Activated CD4-positive, alpha-beta T cell treated with anti-CD3 and anti-CD28 coated beads, Interleukin-2, amount 50 U/mL, for 16 hours (primary cell): ENCODE measurements around the gene VGF.
A peak's percentile ranks its signal among the peaks of the same experiment; 100 is the strongest.
"Not testable (repeated sequence)": the region's sequence is repeated elsewhere in the genome, so short reads cannot be mapped to it uniquely, and the experiment has no call there.

ENCODE experiments used
- DNase-seq: peaks from one replicate; pipeline ENCODE4 v3.0.0-alpha.2; 2020

The VGF gene

DNA sequence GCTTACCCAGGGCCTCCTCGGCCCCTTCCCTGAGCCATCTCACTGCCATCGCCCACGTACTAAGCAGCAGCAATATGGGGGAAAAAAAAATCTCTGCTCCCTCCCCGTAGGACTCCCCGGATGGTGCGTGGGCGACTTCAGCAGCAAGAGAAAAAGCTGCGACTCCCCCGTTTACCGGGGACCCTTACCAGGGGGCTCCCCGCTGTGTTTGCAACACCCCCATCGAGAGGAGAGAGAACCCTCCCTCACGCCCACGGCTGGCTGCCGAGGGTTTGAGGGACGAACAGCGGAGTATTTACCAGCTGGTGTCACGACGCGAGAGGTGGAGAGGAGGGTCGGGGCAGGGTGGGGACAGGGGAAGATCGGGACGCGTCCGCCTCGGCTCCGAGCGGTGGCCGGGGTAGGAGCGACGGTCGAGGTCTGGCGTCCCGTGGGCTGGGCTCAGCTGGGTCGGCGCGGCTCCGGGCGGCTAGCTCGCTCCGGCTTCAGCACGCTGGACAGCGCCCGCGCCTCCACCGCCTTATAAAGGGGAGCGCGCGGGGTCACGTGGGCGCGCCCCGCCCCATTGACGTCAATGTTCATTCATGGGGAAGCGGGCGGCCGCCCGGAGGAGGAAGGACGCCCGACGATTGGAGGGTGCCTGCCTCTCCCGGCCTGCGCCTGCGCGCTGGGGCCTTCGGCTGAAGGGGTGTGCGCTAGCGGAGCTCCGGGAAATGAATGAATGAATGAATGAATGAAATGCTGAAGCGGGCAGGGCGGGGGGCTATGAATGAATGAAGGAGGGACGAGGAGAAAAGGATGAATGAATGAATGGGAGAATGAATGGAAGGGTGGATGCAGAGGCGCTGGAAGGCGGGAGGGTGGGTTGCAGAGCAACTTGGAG lies at the start of gene VGF:
VGF (minus strand) TSS at position 495 of the 883 bp plus-strand sequence. CDS start 726 bp downstream, outside the sequence.
- peak; percentile 95 for DNase-seq

DNA sequence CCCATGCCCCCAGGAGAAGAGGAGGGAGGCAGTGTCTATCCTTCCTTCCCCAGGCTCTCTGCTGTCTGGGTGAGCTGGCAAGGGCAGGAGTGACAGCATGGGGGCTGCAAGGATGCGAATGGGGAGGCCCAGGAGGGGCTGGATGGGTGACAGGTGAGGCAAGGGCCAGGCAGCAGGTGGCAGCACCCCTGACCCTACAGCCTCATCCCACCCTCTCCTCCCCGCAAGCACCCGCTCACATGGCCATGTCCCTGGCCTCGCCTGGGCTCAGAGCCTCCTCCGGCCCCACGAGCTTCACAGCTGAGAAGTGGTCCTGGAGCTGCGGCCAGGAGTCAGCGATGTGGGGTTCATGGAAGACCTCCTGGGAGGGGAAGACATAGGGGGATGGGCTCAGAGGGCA lies 46.6 kb upstream of the VGF start:
- no peak for DNase-seq

DNA sequence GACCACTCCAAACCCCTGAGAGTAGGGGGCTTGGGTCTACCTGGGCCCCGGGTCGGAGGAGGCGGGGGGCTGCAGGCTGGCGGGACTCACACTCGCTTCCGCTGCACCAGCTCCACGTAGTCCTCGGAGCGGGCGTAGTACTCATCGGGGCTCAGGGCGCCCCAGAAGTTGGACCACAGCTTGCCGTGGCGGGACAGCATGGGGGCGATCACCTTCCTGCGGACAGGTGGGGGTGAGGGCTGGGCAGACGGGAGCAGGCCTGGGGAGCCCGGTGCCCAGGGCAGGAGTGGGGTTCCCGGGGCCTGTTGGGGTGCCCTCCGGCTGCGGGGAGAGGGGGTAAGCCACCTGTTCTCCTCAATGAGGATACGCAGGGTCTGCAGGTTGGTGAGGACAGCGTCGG lies 46.1 kb upstream of the VGF start:
- DNase-seq: no peak

DNA sequence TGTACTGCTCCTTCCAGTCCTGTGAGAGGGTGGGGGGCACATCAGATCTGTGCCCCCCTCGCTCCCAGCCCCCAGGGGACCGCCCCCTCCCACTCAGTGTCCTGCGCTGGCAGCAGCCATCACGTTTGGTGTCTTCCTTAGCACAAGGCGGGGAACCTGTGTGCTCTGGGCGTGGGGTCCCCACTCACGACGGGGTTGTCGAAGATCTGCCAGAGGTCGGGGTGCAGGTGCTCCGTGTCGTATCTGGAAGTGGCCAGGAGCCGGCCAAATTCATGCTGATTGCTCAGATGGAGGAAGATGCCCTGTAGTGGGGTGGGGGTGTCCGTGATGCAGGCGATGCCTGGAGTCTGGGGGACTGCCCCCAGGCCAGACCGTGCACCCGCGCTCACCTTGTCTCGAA lies 44.8 kb upstream of the VGF start:
- DNase-seq: no peak

DNA sequence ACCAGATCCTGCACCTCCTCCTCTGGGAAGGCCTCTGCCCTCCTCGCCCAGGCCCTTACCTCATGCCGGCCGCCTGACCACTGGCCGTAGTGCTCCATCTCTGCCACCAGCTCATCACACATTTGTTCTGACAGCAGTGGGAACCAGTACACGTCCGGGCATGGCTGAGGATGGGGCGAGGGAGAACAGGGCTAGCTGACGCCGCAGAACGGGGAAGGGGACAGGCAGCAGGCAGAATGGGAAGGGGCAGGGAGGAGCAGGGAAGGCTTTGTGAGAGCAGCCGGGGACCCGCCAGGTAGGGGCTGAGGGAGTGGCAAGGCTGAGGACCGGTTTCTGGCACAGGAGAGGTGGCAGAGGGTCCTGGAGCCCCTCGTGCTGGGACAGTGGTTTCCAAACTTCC lies 43.4 kb upstream of the VGF start:
- no peak for DNase-seq

DNA sequence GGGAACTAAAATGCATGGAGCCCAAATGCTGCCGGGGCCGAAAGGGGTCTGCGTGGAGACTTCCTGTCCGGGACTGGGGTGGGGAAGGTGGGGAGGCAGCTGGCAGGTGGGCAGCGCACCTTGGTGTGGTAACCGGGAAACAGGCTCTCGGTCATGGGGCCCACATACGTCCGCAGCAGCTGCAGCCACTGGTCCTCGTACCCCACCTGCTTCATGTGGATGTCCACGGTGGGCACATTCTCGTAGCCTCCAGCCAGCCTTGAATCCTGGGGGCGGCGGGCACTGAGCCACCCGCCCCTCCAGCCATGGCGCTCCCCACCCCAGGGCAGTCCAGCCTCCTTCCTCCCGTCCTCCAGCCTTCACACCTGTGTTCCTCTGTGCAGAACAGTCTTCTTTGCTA lies 42.1 kb upstream of the VGF start:
- no peak for DNase-seq

DNA sequence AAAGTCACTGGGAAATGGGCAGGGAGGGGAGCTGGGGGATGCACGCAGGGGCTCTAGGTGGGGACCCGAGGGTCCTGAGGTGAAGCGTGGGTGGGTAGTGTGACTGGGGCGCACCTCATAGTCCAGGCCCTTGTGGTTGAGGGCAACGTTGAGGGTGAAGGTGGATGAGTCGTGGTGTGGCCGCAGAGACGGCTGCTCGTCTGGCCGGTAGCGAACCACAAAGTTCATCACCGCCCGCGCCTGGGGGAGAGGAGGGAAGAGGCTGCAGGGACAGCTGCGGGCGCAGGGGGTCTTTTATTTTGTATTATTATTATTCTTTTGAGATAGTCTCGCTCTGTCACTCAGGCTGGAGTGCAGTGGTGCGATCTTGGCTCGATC lies 41.3 kb upstream of the VGF start:
- DNase-seq: no peak

DNA sequence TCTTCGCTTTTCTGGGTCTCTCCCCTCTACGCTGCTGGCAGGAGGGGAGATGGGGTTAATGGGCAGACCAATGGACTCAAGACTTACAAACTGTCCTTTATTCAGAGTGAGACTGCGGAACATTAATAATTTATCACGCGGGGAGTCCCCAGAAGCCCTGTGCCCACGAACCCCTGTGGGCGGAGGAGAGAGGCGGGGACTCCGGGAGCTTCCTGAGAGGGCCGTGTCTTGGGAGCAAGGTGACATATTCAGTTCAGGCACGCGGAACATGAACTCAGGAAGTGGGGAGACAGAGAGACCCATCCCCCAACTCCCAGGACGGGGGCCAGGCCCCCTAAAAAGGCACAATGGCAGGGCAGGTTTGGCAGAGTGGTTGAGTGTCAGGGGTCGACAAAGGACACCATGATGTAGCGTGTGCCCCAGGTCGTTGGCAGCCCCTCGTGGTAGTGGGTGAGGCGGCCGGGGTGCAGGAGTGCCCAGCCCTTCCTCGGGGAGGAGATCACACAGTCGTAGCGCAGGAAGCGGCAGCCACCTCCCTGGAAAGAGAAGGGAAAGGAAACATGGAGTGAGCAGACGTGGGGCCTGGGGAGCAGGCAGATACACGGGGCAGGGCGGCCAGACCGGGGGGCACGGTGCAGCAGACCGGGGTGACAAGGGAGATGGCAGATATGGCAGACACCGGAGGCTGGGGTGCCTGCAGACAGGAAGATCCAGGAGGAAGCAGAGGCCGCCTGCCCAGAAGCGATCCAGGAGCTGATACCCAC lies 40.7 kb upstream of the VGF start:
- DNase-seq: no peak

DNA sequence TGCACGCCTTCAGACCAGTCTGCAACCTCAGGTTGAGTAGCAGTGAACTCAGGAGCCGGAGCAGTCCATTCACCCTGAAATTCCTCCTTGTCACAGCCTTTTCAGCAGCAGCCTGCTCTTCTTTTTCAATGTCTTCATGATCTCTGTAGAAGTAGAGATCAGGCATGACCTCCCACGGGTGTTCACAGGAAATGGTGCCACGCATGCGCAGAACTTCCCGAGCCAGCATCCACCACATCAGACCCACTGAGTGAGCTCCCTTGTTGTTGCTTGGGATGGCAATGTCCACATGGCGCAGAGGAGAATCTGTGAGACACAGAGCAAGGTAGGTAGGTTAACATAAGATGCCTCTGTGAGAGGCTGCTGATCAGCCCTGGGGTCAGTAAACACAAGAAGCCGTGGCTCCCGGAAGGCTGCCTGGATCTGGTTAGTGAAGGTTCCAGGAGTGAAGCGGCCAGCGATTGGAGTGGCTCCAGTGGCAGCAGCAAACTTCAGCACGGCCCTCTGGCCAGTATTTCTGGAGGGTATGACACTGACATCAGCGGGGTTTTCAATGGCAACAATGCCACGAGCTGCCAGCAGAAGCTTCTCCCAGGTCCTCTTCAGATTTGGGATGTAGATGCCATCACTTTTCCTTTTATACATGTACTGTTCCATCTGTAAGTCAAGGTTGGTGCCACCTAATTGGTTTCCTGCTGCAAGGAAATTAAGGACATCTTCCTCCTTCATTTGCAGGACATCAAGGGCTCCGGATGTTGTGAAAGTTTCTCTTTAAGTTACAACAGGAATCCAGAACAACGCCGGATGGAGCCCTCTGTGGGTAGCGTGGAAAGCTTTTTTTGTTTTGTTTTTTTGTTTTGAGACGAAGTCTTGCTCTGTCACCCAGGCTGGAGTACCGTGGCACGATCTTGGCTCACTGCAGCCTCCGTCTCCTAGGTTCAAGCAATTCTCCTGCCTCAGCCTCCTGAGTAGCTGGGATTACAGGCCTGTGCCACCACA lies 38.7 kb upstream of the VGF start:
- peak; percentile 12 for DNase-seq

DNA sequence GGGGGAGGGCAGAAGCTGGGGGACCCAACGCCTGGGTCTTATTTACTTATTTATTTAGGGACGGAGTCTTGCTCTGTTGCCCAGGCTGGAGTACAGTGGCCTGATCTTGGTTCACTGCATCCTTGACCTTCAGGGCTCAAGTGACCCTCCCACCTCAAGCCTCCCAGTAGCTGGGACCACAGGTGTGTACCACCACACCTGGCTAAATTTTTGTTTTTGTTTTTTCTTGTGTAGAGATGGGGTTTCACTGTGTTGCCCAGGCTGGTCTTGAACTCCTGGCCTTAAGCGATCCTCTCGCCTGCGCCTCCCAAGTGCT lies 37.2 kb upstream of the VGF start:
- DNase-seq: no peak

DNA sequence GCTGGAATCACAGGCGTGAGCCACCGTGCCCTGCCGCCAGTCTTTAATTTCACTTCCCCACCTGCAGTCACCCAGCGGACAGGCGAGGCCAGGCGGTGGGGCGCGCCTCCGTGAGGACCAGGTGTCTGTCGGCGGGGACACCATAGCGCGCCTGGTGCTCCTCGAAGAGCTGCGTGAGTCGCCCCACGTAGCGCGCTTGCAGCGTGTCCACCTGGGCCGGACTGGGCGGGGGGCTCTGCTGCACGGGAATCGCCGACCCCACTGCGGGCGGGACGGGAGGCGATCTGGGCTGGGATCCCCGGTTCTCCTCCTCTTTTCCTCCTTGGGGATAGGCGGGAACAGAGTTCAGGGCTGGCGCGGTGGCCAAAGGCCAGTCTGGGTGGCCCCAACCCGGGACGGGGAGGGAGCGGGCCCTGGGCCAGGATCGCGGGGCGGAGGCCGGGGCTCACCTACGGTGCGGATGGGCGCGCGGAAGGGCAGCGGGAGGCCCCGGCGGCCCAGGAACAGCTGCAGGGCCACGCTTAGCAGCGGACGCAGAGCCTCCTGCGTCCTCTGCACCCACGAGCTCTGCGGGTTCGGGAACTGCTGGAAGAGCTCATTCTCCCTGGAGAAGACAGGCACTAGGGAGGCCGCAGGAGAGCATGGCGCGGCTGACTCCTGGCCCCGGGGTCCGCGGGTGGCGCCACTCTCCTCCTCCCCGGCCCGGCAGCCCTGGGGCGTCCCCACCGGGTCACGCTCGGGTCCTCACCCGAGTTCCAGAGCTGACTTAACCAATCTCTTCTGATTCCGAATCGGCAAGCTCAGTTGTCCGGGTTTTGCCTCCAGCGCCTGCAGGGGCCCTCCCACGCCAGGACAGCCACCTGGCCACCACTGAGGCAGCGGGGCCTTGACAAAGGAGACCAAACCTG lies 36.6 kb upstream of the VGF start:
- DNase-seq: no peak

DNA sequence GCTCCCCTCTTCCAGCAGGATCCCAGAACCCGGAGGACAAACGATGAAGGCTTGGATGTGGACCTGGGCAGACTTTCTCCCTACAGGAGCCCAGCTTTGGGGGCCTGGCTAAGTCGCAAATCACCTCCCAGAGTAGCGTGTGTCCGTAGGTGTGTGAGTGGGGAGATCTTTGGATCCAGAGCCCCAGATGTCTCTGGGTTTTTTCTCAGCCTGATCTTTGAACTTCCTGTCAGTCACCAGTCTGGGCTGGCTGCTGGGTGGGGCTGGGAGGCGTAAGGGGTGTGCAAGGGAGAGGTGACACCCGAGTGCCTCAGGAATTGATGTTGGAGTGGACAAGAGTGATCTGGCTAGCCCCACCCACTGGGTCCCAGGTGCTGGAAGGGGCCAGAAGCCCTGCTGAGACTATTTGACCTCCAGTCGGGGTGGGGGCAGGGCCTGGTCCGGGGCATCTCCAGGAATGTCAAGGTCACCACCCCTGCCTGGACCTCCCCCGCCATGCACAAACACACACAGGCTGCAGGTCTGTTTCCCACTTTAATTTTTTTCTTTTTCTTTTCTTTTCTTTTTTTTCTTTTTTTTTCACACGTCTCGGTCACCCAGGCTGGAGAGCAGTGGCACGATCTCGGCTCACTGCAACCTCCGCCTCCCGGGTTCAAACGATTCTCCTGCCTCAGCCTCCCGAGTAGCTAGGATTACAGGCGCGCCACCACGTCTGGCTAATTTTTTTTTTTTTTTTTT lies 35.7 kb upstream of the VGF start, which contains the start of gene MOGAT3:
MOGAT3 (minus strand) TSS at position 175 of the 738 bp plus-strand sequence. CDS start 182 bp downstream, outside the sequence.
- DNase-seq: no peak

DNA sequence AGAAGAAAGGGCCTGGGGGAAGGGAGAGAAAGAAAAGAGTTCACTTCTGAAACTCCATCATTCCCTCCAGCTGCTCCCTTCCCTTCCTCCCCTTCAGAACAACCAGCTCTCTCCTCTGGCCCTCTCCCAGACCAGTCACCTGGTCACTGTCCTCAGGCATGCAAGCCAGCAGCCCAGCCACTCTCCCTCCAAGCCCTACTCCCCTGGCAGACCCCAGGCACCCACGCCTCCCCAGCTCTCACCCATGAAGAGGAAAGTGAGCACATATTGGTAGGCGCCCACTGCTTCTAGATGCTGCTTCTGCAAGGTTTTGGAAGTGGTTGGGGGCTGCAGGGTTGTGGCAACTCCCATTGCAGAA lies 35.1 kb upstream of the VGF start:
- no peak for DNase-seq

DNA sequence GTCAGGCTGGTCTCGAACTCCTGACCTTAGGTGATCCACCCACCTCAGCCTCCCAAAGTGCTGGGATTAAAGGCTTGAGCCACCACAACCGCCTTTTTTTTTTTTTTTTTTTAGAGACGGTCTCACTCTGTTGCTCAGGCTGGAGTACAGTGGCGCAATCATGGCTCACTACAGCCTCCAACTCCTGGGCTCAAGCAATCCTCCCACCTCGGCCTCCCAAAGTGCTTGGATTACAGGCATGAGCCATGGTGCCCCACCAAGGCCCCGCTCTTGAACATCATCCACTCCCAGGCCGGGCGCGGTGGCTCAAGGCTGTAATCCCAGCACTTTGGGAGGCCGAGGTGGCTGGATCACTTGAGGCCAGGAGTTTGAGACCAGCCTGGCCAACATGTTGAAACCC lies 34.2 kb upstream of the VGF start:
- DNase-seq: not testable (repeated sequence)

DNA sequence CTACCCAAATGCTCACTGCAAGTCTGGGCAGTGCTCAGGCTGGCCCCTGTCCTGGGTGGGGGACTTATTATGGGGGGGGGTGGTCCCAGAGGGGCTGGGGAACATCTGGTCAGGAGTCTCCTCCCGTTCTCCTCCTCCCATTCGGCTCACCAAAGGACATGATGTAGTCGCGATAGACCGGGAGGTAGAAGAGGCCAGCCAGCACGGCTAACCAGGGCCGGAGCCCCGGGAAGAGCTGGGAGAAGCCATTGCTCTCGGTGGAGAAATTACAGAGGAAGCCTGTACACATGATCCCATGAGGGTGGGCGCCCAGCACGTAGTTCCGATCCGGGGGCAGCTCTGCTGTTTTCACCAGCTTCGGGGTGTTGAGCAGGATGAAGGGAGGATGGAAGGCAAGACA lies 33.1 kb upstream of the VGF start:
- no peak for DNase-seq

DNA sequence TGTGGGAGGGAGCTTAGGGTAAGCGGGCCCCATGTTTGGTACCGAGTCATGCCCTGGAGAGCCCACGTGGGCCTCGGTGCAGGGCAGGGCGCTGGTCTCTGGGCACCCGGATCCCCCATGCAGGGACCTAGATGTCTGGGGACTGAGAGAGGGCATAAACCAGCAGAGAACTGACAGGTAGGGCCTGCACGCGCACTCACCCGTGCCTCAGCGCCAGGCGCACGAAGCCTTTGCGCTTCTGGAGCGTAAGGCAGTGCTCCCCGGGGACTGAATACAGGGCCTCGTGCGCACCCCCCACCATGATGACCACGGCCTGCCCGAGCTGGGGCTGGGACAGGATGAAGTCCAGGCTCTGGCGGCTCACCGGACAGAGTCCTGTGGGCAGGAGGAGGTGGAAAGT lies 32.6 kb upstream of the VGF start:
- no peak for DNase-seq

DNA sequence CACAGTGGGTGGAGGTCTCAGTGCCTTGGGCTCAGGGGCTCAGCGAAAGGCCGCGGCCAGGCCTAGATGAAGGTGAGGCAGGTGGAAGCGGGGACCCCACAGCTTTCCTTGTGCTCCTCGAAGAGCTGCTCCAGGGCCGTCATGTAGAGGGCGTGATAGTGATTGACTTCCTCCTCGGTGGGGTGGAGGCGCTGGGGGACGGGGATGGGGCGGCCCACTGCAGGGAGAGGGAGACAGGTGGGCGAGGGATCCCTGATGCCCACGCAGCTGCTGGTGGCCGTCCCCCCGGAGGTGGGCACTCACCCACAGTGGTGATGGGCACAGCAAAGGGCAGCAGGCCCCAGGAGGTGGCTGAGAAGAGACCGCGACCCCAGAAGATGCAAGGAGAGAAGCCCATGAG lies 30.5 kb upstream of the VGF start:
- DNase-seq: no peak

DNA sequence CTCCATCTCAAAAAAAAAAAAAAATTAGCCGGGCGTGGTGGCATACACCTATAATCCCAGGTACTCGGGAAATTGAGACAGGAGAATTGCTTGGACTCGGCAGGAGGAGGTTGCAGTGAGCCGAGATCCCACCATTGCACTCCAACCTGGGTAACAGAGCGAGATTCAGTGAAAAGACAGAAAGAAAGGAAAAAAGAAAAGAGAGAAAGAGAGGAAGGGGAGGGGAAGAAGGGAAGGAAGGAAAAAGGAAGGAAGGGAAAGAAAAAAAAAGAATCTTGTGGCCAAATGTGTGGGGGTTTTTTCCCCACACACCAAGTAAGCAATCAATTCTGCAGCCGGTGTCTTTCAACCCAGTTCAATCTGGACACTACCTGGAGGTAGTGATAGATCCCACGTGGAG lies 23.7 kb upstream of the VGF start:
- DNase-seq: no peak

DNA sequence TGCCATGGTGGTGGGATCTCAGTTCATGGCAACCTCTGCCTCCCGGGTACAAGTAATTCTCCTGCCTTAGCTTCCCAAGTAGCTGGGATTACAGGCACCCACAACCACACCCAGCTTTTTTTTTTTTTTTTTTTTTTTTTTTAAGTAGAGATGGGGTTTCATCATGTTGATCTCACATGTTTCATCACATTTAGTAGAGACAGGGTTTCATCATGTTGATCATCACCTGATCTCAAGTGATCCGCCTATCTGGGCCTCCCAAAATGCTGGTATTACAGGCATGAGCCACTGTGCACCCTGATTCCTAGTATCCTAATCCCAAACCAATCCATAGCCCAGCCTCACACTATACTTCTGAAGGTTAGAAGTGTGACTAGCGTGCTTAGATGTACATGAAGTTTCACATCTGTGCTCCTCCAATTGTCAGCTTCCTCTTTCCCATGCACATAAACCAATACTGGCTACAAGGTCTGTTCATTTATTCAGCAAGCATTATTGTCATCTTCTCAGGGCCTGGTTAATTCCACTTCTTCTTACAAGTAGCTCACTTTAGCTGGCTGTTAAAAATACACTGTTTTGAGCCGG lies 21.6 kb upstream of the VGF start:
- DNase-seq: no peak

DNA sequence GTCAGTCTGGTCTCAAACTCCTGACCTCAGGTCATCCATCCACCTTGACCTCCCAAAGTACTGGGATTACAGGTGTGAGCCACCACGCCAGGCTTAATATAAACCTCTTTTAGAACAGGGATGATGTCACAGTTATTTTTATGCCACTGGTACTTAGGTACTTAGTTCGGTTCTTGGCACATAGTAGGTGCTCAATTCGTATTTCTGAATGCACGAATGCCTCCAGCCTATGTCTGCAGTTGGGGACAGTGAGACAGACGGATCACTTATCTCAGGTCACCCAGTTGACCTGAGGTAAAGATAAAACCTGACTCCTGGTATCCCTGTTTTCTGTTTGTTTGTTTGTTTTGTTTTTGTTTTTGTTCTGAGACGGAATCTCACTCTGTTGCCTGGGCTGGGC lies 20.8 kb upstream of the VGF start:
- no peak for DNase-seq

DNA sequence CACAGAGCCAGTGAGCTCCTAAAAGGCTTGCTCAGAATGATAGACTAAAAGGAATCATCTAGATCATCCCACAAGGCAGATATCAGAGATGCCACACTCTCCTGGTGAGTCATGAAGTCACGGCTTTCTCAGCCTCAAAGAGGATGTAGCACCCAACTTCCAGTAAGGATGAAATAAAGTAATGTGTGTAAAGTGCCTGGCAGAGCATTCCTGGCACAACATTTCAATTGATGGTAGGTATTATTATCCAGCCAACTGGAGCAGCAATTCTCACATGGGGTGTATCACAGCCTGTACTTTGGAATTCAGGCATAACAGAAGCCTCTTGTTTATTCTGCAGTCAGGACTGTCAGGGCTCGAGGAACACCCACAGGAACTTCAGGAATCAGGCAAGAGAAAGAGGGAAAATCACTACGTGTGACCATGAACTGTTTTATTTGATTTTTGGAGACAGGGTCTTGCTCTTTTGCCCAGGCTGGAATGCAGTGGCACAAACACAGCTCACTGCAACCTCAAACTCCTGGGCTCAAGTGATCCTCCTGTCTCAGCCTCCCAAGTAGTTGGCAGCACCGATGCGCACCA lies 20.0 kb upstream of the VGF start:
- DNase-seq: no peak
